ENCODE measurements around the gene CISH. TPM values are rescaled to one million over a fixed set of nuclear protein-coding genes. Genes with fewer than 3 reads are reported as not detected.

The CISH gene
- total and polyA plus RNA-seq, 10 of the 15 experiments (the other 5 are each of a cell fraction or from before 2014, with no cell fraction given): 0.21 to 4.4 (median 1.8) TPM

GRCh38 chr3:50623840-50624474 lies 12.4 kb upstream of the CISH start (continued):
- TF ChIP-seq BMI1 (IDR thresholded peaks at IDR 0.05; ENCODE audit: borderline replicate concordance) (no peak), RELB (IDR thresholded peaks at IDR 0.05; ENCODE audit: low read depth) (peak; percentile 76), RUNX3 (IDR thresholded peaks at IDR 0.05; ENCODE audit: low read length) (peak; percentile 87), CHD1 (IDR thresholded peaks at IDR 0.05; ENCODE audit: low read depth, low read length) (no peak), IKZF2 (IDR thresholded peaks at IDR 0.05) (peak; percentile 89 to 91), SIN3A (IDR thresholded peaks at IDR 0.05; ENCODE audit: low read depth, low read length) (no peak), SMAD5 (IDR thresholded peaks at IDR 0.05; ENCODE audit: low read depth) (no peak), SREBF2 (IDR thresholded peaks at IDR 0.05; ENCODE audit: low read length) (no peak), SP1 (IDR thresholded peaks at IDR 0.05; ENCODE audit: low read depth, low read length) (no peak), NBN (IDR thresholded peaks at IDR 0.05) (peak; percentile 86), ZBTB11 (CRISPR knock-in tag; IDR thresholded peaks at IDR 0.05) (no peak), GABPA (IDR thresholded peaks at IDR 0.05; ENCODE audit: low read depth) (peak; percentile 47; the same call in 1 of the 2 replicates), PML (IDR thresholded peaks at IDR 0.05; ENCODE audit: low read length) (no peak), DPF2 (IDR thresholded peaks at IDR 0.05) (peak; percentile 60), MAX (IDR thresholded peaks at IDR 0.05; ENCODE audit: low read depth, low read length) (no peak), TCF12 (IDR thresholded peaks at IDR 0.05; ENCODE audit: low read depth, low read length) (peak; percentile 33; the same call in 1 of the 2 replicates), PAX5 (IDR thresholded peaks at IDR 0.05; ENCODE audit: borderline replicate concordance, low read depth, low read length) (peak; percentile 21; the same call in 1 of the 2 replicates), HDGF (IDR thresholded peaks at IDR 0.05) (peak; percentile 95), CBX5 (IDR thresholded peaks at IDR 0.05; ENCODE audit: low read depth) (no peak), CBX3 (IDR thresholded peaks at IDR 0.05; ENCODE audit: borderline replicate concordance, low read depth) (no peak), SMARCA5 (IDR thresholded peaks at IDR 0.05) (no peak), NFIC (IDR thresholded peaks at IDR 0.05; ENCODE audit: low read depth, low read length) (no peak), HCFC1 (IDR thresholded peaks at IDR 0.05; ENCODE audit: low read length) (no peak), ASH2L (IDR thresholded peaks at IDR 0.05; ENCODE audit: borderline replicate concordance, low read depth) (no peak), ATF7 (IDR thresholded peaks at IDR 0.05; ENCODE audit: low read depth) (peak; percentile 40; the same call in 1 of the 2 replicates), MLLT1 (IDR thresholded peaks at IDR 0.05) (peak; percentile 56; the same call in 1 of the 2 replicates)

Measured in GM12878 (cell line).